Measurements from ENCODE around the gene KCTD17. TPM values are rescaled to one million over a fixed set of nuclear protein-coding genes. Genes with fewer than 3 reads are reported as not detected.

KCTD17 gene
- total RNA-seq, 1 experiment from 2014 or later, result 11.2 TPM

DNA sequence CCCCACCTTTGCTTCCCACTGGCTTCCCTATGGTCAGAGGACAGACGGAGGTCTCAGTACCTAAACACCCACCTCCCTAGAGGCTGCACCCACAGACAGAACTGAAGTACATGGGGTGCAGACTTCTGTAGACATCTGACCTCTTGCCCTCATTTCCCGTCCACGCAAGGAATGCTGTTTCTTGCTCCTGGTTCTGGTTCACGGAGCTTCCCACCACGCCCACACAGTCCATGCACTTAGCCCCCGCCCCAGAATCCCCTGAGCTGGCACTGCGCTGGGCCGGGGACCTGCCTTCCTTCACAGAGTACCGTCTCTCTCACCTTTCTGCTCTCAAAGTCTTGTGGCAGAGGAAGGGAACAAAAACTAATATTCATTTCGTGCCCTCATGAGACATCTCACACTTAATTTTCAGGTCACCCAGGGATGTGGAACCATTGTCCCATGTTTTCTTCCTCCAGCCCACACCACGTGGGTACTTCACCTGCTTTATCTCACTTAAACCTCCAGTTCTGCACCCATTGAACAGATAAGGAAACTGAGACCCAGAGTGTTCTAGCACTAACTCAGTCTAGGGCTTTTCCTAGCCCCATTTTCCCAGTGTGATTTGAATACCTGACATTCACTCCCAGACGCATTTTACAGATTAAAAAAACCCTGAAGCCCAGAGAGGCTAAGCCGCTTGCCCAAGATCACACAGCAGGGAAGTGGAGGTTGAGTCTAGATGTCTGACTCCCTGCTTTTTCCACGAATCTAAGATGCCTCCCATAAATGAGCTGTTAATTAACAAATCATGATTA is 52.3 kb downstream of the KCTD17 start:
- DNase-seq (ENCODE audit: low read depth, low spot score), result no peak
- in situ Hi-C loops (cut with HindIII; ENCODE audit: low pct_unique_long_range_greater_than_20kb, low sequenced_read_pairs), result no loop called here

- in situ Hi-C loops (cut with HindIII; ENCODE audit: low pct_unique_long_range_greater_than_20kb, low sequenced_read_pairs), result no loop called here
- no peak for DNase-seq (ENCODE audit: low read depth, low spot score)
These were observed 53.6 kb downstream of the KCTD17 start for GRCh38 chr22:37105154-37105553.

GRCh38 chr22:37105990-37106389 is 54.4 kb downstream of the KCTD17 start:
- DNase-seq (ENCODE audit: low read depth, low spot score), result no peak
- in situ Hi-C loops (cut with HindIII; ENCODE audit: low pct_unique_long_range_greater_than_20kb, low sequenced_read_pairs), result no loop called here

DNA sequence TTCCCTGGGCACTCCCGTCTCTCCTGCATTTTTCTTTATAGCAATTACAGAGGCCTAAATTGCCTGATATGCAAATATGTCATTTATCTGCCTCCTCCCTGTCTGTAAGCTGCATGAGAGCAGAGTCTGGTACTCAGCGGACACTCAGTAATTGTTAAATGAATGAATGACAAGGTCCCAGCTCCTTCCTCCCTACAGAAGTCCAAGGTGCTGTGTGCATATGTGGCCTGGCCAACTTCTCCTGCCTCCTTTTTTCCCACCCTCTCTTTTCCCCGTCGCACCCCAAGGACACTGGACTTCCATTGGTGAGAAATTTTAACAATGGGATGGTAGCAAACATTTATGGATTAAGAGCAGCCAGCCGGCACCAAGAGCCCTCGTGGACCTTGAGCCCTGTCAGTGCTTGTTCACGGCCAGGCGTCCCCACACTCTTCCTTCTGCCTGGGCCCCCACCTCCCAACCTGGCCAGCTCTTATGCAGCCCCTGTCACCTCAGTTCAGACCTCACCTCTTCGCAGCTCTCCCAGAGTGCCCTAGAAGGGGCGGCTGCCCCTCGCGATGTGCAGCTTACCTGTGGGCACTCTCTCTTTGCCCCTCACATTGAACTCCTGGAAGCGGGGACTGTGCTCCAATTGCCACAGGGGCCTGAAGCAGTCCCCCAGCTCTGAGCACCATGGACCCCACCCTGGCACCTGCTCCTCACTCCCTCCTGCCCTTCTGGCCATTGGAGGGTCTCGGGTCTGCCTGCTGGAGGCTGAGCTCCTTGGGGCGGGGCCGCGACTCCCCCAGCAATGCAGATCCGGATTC is 56.5 kb downstream of the KCTD17 start:
- in situ Hi-C loops (cut with HindIII; ENCODE audit: low pct_unique_long_range_greater_than_20kb, low sequenced_read_pairs), result no loop called here
- no peak for DNase-seq (ENCODE audit: low read depth, low spot score)

DNA sequence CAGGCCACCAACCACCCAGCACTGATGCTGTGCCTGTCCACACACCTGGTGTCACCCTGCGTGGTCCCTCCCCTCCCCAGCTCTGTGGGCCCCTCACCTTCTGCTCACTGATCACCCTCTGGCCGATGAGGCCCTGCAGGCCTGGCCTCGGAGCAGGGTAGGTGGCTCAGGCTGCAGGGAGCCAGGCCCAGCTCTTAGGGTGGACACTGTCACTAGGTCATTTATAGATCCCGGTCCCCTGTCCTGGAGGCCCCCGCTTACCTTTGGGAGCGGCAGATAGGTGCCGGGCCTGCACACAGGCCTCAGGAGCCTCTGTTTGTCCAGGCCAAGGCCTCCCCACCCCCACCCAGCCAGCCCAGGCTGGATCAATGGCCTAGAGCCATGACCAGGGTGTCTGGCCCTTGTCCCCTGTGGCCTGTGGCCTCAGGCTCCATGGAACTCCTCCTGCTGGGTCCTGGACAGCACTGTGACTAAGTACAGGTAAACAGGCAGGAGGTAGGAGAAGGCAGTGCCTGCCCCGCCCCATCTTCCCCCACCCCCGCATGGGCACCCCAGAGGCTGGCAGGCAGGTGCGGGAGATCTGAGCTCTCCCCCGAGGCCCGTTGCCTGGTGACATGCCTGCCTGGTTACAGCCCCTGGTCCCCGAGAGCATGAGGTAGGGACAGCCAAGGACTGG is 57.8 kb downstream of the KCTD17 start, which contains the start of gene TMPRSS6:
Gene TMPRSS6 (minus strand): TSS at position 472 of the 676 bp plus-strand sequence. CDS start 6,296 bp downstream, outside the sequence.
- in situ Hi-C loops (cut with HindIII; ENCODE audit: low pct_unique_long_range_greater_than_20kb, low sequenced_read_pairs), result no loop called here
- DNase-seq (ENCODE audit: low read depth, low spot score), result no peak

- in situ Hi-C loops (cut with HindIII; ENCODE audit: low pct_unique_long_range_greater_than_20kb, low sequenced_read_pairs), result no loop called here
These were observed 59.7 kb downstream of the KCTD17 start for GRCh38 chr22:37111156-37111717.

GRCh38 chr22:37112084-37112728 is 60.7 kb downstream of the KCTD17 start:
- in situ Hi-C loops (cut with HindIII; ENCODE audit: low pct_unique_long_range_greater_than_20kb, low sequenced_read_pairs), result no loop called here
- DNase-seq (ENCODE audit: low read depth, low spot score), result no peak

More at GRCh38 chr22:37111156-37111717, 59.7 kb downstream of the KCTD17 start:
- no peak for DNase-seq (ENCODE audit: low read depth, low spot score)

Small RNAs within 50 kb of the gene (small RNA-seq; reads per million reads assigned to genes)
- gene RF00019, result 0 reads per million in 2 experiments

Other genes starting within 250 kb of the KCTD17 start
- not detected in 2 replicates for gene PVALB, start 234.7 kb upstream of the KCTD17 start, total RNA-seq (2014; rRNA removed; shearing (Covaris generic))
- not detected in 2 replicates for gene NCF4, start 190.7 kb upstream of the KCTD17 start, total RNA-seq (2014; rRNA removed; shearing (Covaris generic))
- gene CSF2RB, start 138.1 kb upstream of the KCTD17 start, total RNA-seq (2014; rRNA removed; shearing (Covaris generic)), result not detected in 2 replicates
- 15.7 and 26.0 TPM in 2 replicates for gene TST, start 32.3 kb upstream of the KCTD17 start, total RNA-seq (2014; rRNA removed; shearing (Covaris generic))
- gene MPST, start 32.0 kb upstream of the KCTD17 start, total RNA-seq (2014; rRNA removed; shearing (Covaris generic)), result 50.2 and 54.8 TPM in 2 replicates
- not detected in 2 replicates for gene TMPRSS6, start 58.0 kb downstream of the KCTD17 start, total RNA-seq (2014; rRNA removed; shearing (Covaris generic))
- gene IL2RB, start 98.2 kb downstream of the KCTD17 start, total RNA-seq (2014; rRNA removed; shearing (Covaris generic)), result 0.03 TPM in 1 of 2 replicates, not detected in the other
- 5.9 and 7.6 TPM in 2 replicates for gene C1QTNF6, start 136.5 kb downstream of the KCTD17 start, total RNA-seq (2014; rRNA removed; shearing (Covaris generic))
- not detected in 2 replicates for gene SSTR3, start 160.7 kb downstream of the KCTD17 start, total RNA-seq (2014; rRNA removed; shearing (Covaris generic))
- not detected in 2 replicates for gene RAC2, start 192.5 kb downstream of the KCTD17 start, total RNA-seq (2014; rRNA removed; shearing (Covaris generic))
- gene CYTH4, start 230.8 kb downstream of the KCTD17 start, total RNA-seq (2014; rRNA removed; shearing (Covaris generic)), result 0.08 and 0.11 TPM in 2 replicates

Measured in SK-MEL-5 (cell line).